Measurements from ENCODE around the gene CENPA. TPM values are rescaled to one million over a fixed set of nuclear protein-coding genes. Genes with fewer than 3 reads are reported as not detected.

Gene CENPA
- total RNA-seq, 1 donor from 2014 or later, result 3.9 TPM

DNA sequence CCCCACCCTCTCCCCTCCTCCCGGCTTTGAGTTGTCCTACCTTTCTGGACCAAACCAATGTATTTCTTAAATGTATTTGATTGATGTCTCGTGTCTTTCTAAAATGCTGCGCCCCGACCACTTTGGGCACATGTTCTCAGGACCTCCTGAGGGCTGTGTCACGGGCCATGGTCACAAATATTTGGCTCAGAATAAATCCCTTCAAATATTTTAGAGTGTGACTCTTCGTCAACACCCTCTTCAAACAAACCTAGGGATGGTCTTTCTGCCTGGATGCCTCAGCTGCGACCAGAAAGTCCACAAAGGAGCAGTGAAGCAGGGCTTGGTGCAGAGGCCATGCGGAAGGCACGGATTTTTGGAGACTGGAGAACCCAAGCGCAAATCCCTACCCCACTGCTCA is 22.8 kb upstream of the CENPA start:
- Mint-ChIP-seq H3K4me1 (ENCODE audit: unreplicated experiment) (peaks cover 11% of the 10 kb centered on the region), H3K36me3 (ENCODE audit: low read depth, unreplicated experiment) (no peaks in the 10 kb centered on the region), H3K9me3 (ENCODE audit: unreplicated experiment) (no peaks in the 10 kb centered on the region), H3K27ac (ENCODE audit: unreplicated experiment) (no peak overlapping the region), H3K4me3 (ENCODE audit: unreplicated experiment) (peak overlapping the region; percentile 93), H3K27me3 (ENCODE audit: unreplicated experiment) (no peaks in the 10 kb centered on the region)
- no peak for DNase-seq (ENCODE audit: low spot score)
- TF ChIP-seq, protein P1, sequence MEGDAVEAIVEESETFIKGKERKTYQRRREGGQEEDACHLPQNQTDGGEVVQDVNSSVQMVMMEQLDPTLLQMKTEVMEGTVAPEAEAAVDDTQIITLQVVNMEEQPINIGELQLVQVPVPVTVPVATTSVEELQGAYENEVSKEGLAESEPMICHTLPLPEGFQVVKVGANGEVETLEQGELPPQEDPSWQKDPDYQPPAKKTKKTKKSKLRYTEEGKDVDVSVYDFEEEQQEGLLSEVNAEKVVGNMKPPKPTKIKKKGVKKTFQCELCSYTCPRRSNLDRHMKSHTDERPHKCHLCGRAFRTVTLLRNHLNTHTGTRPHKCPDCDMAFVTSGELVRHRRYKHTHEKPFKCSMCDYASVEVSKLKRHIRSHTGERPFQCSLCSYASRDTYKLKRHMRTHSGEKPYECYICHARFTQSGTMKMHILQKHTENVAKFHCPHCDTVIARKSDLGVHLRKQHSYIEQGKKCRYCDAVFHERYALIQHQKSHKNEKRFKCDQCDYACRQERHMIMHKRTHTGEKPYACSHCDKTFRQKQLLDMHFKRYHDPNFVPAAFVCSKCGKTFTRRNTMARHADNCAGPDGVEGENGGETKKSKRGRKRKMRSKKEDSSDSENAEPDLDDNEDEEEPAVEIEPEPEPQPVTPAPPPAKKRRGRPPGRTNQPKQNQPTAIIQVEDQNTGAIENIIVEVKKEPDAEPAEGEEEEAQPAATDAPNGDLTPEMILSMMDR (IDR thresholded peaks at IDR 0.05; ENCODE audit: unreplicated experiment), result no peak

DNA sequence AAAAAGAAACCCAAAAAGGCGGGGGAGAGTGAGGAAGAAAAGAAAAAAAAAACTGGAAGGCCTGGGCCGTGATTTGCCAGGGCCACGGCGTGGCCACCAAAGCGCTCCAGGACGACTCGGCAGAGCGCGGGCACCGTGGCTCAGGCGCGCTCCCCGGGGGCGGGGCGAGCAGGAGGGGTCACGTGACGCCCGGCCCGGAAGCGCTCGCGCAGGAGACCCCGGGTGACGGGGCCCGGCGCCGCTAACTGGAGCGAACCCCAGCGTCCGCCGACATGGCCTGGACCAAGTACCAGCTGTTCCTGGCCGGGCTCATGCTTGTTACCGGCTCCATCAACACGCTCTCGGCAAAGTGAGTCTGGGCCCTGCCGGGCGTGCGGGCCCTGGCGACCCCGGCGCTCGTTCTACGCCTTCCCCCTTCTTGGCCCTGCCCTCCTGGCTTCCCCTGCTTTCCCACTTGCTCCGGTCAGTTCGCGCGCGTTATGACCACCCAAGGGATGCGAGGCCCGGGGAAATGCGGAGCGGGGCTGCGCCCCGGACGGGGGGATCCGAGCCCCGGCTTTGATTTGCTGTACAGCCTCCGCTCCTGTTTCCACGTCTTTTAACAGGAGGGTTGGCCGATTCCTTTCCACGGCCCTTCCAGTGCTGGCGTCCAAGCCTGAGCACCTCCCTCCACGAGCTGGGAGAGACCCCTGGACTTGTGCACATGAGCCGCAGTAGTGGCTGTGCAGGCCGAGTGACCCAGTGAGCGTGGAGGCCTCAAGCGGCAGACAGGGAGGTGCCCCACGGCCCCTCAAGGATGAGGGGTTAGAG is 21.6 kb upstream of the CENPA start, which contains the start of gene SLC35F6:
TSS of gene SLC35F6 (plus strand) at position 207 of the 810 bp plus-strand sequence. CDS start at position 273, 66 bp downstream.
- Mint-ChIP-seq H3K36me3 (ENCODE audit: low read depth, unreplicated experiment) (no peaks in the 10 kb centered on the region), H3K27me3 (ENCODE audit: unreplicated experiment) (no peaks in the 10 kb centered on the region), H3K27ac (ENCODE audit: unreplicated experiment) (peak within 1 kb of the TSS; percentile 84), H3K4me3 (ENCODE audit: unreplicated experiment) (peak within 1 kb of the TSS; percentile 93), H3K9me3 (ENCODE audit: unreplicated experiment) (no peaks in the 10 kb centered on the region), H3K4me1 (ENCODE audit: unreplicated experiment) (peaks cover 9% of the 10 kb centered on the region)
- TF ChIP-seq, protein P1 (IDR thresholded peaks at IDR 0.05; ENCODE audit: unreplicated experiment), result no peak
- peak; percentile 80 for DNase-seq (ENCODE audit: low spot score)

DNA sequence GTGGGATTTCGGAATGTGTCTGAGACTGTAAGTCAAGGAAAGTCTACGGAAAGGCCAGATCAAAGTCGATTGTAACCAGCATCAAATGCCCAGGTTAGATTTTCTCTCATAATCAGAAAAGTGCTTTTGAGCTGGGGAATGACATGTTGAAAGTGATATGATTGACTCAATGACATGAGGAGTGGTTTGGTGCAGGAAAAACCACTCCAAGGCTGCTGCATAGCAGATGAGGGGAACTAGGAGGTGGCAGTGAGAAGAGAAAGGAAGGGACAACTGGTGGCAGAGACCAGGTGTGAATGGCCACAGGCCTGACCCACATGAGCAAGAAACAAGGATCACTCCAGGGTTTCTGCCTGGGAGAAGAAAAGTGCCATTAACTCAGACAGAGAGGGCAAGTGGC is 20.9 kb upstream of the CENPA start:
- Mint-ChIP-seq H3K9me3 (ENCODE audit: unreplicated experiment) (no peaks in the 10 kb centered on the region), H3K27ac (ENCODE audit: unreplicated experiment) (no peak overlapping the region), H3K36me3 (ENCODE audit: low read depth, unreplicated experiment) (no peaks in the 10 kb centered on the region), H3K4me3 (ENCODE audit: unreplicated experiment) (peak overlapping the region; percentile 93), H3K4me1 (ENCODE audit: unreplicated experiment) (peaks cover 10% of the 10 kb centered on the region), H3K27me3 (ENCODE audit: unreplicated experiment) (no peaks in the 10 kb centered on the region)
- DNase-seq (ENCODE audit: low spot score), result no peak
- TF ChIP-seq, protein P1 (IDR thresholded peaks at IDR 0.05; ENCODE audit: unreplicated experiment), result no peak

DNA sequence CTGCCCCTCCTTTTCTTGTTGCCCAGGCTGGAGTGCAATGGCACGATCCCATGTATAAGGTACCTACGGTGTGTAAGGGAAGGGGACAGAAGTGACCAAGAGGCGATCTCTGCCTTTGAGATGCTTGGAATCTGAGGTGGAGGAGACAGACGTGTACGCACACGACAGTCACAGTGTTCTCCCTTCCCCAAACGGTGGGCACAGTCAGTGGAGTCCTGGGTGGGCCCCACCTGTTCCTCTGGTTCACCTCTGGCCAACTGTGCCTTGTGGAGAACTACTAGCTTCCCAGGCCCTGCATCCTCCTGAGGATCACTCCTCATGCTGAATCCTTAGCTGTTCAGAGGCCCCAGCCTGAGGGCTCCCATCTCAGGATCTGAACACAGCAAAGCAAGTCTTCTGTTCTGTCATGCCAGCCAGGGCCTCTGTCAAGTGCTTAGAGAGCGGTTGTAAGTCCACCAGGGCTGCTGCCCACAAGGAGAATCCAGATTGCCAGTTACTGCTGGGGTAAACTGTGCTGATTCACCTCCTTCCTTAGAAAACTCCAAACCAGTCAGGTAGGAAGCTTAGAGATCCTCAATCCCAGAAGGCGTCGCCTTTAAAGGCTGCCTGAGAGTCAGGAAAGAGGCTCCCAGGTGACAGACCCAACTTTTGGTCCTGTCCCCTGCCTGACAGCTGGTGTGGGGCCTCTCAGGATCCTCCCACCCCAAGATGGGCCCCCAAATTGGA is 20.2 kb upstream of the CENPA start:
- Mint-ChIP-seq H3K4me3 (ENCODE audit: unreplicated experiment) (no peak overlapping the region), H3K4me1 (ENCODE audit: unreplicated experiment) (peaks cover 10% of the 10 kb centered on the region), H3K9me3 (ENCODE audit: unreplicated experiment) (no peaks in the 10 kb centered on the region), H3K36me3 (ENCODE audit: low read depth, unreplicated experiment) (no peaks in the 10 kb centered on the region), H3K27ac (ENCODE audit: unreplicated experiment) (no peak overlapping the region), H3K27me3 (ENCODE audit: unreplicated experiment) (no peaks in the 10 kb centered on the region)
- DNase-seq (ENCODE audit: low spot score), result no peak
- TF ChIP-seq, protein P1 (IDR thresholded peaks at IDR 0.05; ENCODE audit: unreplicated experiment), result no peak

DNA sequence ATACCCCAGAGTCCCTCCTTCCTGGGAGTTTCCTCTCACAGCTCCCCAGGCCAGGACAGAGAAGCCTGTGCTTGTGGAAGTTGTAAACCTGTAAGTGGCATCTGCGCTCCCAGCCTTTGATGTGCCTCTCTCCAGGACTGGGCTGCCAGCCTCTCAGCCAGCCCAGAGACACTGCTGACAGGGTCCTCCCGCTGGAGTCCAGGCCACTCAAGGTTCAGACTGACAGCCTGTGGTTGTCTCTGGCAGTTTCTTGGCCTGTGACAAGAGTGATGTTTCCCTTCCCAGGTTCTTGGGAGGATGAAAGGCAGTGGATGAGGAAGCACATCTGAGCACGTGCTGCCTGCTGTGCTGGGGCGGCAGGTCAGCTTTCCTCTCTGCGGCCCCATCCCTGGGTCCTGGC is 18.7 kb upstream of the CENPA start:
- Mint-ChIP-seq H3K4me1 (ENCODE audit: unreplicated experiment) (peaks cover 10% of the 10 kb centered on the region), H3K4me3 (ENCODE audit: unreplicated experiment) (no peak overlapping the region), H3K27ac (ENCODE audit: unreplicated experiment) (no peak overlapping the region), H3K27me3 (ENCODE audit: unreplicated experiment) (no peaks in the 10 kb centered on the region), H3K9me3 (ENCODE audit: unreplicated experiment) (no peaks in the 10 kb centered on the region), H3K36me3 (ENCODE audit: low read depth, unreplicated experiment) (no peaks in the 10 kb centered on the region)
- no peak for DNase-seq (ENCODE audit: low spot score)
- TF ChIP-seq, protein P1 (IDR thresholded peaks at IDR 0.05; ENCODE audit: unreplicated experiment), result no peak

Measured in endothelial cell (in vitro differentiated cells).